ENCODE results near the gene ALG14. TPM values are rescaled to one million over a fixed set of nuclear protein-coding genes. Genes with fewer than 3 reads are reported as not detected.

ALG14 gene
- total RNA-seq, 1 experiment from 2014 or later, result 5.7 TPM

DNA sequence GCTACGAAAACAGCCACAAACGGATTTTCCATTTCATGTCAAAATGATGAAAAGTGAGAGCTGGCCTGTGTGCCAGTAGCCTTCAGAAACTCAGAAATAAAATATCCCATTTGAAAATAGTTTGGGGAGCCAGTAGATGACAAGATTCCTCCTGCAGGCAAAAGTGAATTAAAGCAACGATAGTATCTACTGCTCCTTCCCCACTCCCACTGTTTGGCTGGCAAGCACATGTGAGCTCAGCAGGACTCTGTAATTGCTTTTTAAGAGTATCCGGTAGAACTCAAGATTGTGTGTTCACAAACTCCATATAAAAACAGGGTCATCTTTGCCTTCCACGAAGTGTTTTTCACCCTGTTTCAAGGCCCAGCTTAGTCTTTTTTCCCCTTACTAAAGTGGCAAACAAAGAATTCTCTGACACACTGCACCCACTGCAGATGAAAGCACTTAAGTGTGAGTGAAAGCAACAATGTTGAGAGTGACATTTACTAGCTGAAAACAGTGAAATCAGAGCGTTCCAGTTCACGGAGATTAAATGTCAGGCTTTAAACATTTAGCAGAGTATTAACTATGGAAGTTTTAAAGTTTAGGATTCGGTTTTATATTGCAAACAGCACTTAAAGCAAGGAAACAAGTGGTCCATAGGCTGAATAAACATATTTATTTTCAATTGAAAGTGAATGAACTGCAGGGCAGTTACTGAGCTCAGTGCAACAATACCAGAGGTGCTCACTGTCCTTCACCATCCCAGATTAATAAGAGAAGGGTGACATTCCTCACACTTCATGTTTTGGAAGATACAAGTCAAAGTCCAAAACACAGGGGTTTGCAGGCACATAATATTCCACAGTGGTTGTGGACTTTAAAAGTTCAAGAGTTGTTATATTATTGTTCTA is 70.0 kb downstream of the ALG14 start:
- DNase-seq (ENCODE audit: low read depth, low spot score) (no peak), ATAC-seq (no peak)
- Histone ChIP-seq H3K27ac (ENCODE audit: low read depth, low read length) (no peak overlapping the region), H3K4me2 (ENCODE audit: low read length) (peak overlapping the region; percentile 20), H3K9me3 (ENCODE audit: control insufficient read depth in 1 of 2, insufficient read depth in 1 of 2, low read depth in 1 of 2, low read length in 2 of 2) (no peaks in the 10 kb centered on the region), H3K9me2 (ENCODE audit: insufficient read depth) (no peaks in the 10 kb centered on the region), H3K4me1 (ENCODE audit: control insufficient read depth in 1 of 2, insufficient read depth in 2 of 2, low read length in 2 of 2) (peaks cover 3 to 18% of the 10 kb centered on the region in 2 experiments; a peak in 3 of 4 replicates), H3K9ac (ENCODE audit: low read length) (no peak overlapping the region), H3K27me3 (ENCODE audit: insufficient read depth, low read length) (no peaks in the 10 kb centered on the region), H3K79me2 (ENCODE audit: insufficient read depth, low read length) (no peaks in the 10 kb centered on the region), H2AFZ (ENCODE audit: low read depth, low read length, poor library complexity, severe bottlenecking) (no peak overlapping the region), H3K36me3 (ENCODE audit: control insufficient read depth in 1 of 2, insufficient read depth in 2 of 2, low read length in 2 of 2) (no peaks in the 10 kb centered on the region), H3K4me3 (replicated peaks in 1 of 2; ENCODE audit: low read depth in 1 of 2, low read length in 2 of 2) (no peak overlapping the region), H4K20me1 (ENCODE audit: insufficient read depth) (no peaks in the 10 kb centered on the region)
- no peak for TF ChIP-seq ELF1 (IDR thresholded peaks at IDR 0.05; ENCODE audit: borderline replicate concordance, low read depth)
- TF ChIP-seq JUND (IDR thresholded peaks at IDR 0.05), result no peak
- TF ChIP-seq SP1 (IDR thresholded peaks at IDR 0.05; ENCODE audit: low read depth), result no peak
- no peak for TF ChIP-seq SIN3A (IDR thresholded peaks at IDR 0.05; ENCODE audit: low read depth)
- TF ChIP-seq SRF (IDR thresholded peaks at IDR 0.05; ENCODE audit: low read depth), result no peak
- TF ChIP-seq ZFX (IDR thresholded peaks at IDR 0.05), result no peak
- no peak for TF ChIP-seq MAX (IDR thresholded peaks at IDR 0.05)
- TF ChIP-seq POLR2A (IDR thresholded peaks at IDR 0.05; ENCODE audit: borderline replicate concordance, extremely low read depth, insufficient read depth, insufficient read length), result no peak
- TF ChIP-seq POLR2AphosphoS5 (IDR thresholded peaks at IDR 0.05; ENCODE audit: low read depth, low read length), result no peak
- no TSS peak for BruUV-seq (replicated peaks)
- ChIA-PET POLR2A (no interaction called here), RAD21 (ENCODE audit: low non-redundant PET in 1 of 2, low total read pairs in 2 of 2, uncharacterized antibody in 2 of 2, unreplicated experiment in 2 of 2) (no interaction called here), CTCF (no interaction called here)
- intact Hi-C loops (cut with micrococcal nuclease), result no loop called here

DNA sequence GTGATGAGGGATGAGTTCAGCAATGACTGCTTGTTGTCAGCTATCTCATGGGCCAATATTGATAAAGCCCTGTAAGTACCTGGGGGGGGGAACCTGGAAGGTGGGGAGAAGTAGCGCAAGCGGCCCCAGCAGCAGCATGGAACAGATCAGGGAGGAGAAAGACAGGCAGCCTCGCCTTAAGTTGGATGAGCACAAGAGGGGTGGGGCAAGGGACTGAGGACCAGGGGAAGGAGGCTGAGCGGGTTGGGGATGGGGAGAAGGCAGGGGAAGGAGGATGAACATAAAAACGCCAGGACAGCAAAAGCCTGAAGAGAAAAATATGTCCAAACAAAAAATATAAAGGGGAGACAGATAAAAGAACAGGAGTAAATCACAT is 70.6 kb downstream of the ALG14 start:
- no peaks in the 10 kb centered on the region for H3K36me3 ChIP-seq (ENCODE audit: control insufficient read depth in 1 of 2, insufficient read depth in 2 of 2, low read length in 2 of 2)
- H3K9me2 ChIP-seq (ENCODE audit: insufficient read depth), result no peaks in the 10 kb centered on the region
- H3K4me1 ChIP-seq (ENCODE audit: control insufficient read depth in 1 of 2, insufficient read depth in 2 of 2, low read length in 2 of 2), result peaks cover 3 to 18% of the 10 kb centered on the region in 2 experiments; a peak in 3 of 4 replicates
- BruUV-seq (replicated peaks), result no TSS peak
- CTCF ChIA-PET, result no interaction called here
- H2AFZ ChIP-seq (ENCODE audit: low read depth, low read length, poor library complexity, severe bottlenecking), result no peak overlapping the region
- H3K4me2 ChIP-seq (ENCODE audit: low read length), result no peak overlapping the region
- H3K9ac ChIP-seq (ENCODE audit: low read length), result no peak overlapping the region
- no peaks in the 10 kb centered on the region for H3K79me2 ChIP-seq (ENCODE audit: insufficient read depth, low read length)
- no peak overlapping the region for H3K27ac ChIP-seq (ENCODE audit: low read depth, low read length)
- no peaks in the 10 kb centered on the region for H4K20me1 ChIP-seq (ENCODE audit: insufficient read depth)
- no peak for ATAC-seq
- no peaks in the 10 kb centered on the region for H3K9me3 ChIP-seq (ENCODE audit: control insufficient read depth in 1 of 2, insufficient read depth in 1 of 2, low read depth in 1 of 2, low read length in 2 of 2)
- RAD21 ChIA-PET (ENCODE audit: low non-redundant PET in 1 of 2, low total read pairs in 2 of 2, uncharacterized antibody in 2 of 2, unreplicated experiment in 2 of 2), result interaction anchor here in 1 of 2 experiments (0.7 kb wide), 1 partner anchor 116 kb away, joined by 3 read pairs; no protein-coding TSS in a partner anchor
- H3K4me3 ChIP-seq (replicated peaks in 1 of 2; ENCODE audit: low read depth in 1 of 2, low read length in 2 of 2), result no peak overlapping the region
- intact Hi-C loops (cut with micrococcal nuclease), result no loop called here
- H3K27me3 ChIP-seq (ENCODE audit: insufficient read depth, low read length), result no peaks in the 10 kb centered on the region
- POLR2A ChIA-PET, result no interaction called here
- DNase-seq (ENCODE audit: low read depth, low spot score), result no peak
- no peak for TF ChIP-seq SIN3A (IDR thresholded peaks at IDR 0.05; ENCODE audit: low read depth)
- TF ChIP-seq EZH2 (IDR thresholded peaks at IDR 0.05), result no peak
- TF ChIP-seq, protein P1, sequence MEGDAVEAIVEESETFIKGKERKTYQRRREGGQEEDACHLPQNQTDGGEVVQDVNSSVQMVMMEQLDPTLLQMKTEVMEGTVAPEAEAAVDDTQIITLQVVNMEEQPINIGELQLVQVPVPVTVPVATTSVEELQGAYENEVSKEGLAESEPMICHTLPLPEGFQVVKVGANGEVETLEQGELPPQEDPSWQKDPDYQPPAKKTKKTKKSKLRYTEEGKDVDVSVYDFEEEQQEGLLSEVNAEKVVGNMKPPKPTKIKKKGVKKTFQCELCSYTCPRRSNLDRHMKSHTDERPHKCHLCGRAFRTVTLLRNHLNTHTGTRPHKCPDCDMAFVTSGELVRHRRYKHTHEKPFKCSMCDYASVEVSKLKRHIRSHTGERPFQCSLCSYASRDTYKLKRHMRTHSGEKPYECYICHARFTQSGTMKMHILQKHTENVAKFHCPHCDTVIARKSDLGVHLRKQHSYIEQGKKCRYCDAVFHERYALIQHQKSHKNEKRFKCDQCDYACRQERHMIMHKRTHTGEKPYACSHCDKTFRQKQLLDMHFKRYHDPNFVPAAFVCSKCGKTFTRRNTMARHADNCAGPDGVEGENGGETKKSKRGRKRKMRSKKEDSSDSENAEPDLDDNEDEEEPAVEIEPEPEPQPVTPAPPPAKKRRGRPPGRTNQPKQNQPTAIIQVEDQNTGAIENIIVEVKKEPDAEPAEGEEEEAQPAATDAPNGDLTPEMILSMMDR (IDR thresholded peaks at IDR 0.05 in 2 of 3, conservative IDR thresholded peaks at IDR 0.05 in 1 of 3; ENCODE audit: borderline replicate concordance in 1 of 3, insufficient read depth in 1 of 3, low read depth in 2 of 3, low read length in 2 of 3), result no peak

All from HCT116 (cell line).